Thoracic aorta (tissue), 2 donors: ENCODE results near the gene RALGPS2. TPM values are rescaled to one million over a fixed set of nuclear protein-coding genes. Genes with fewer than 3 reads are reported as not detected.

Experiments used
- ATAC-seq: fragments of 150-250 bp; one replicate; pipeline ENCODE4 v1.8.0; 2017; ENCODE audit warnings: low read depth; ENCODE audit not compliant: insufficient number of reproducible peaks, low FRiP score
- DNase-seq: peaks from one replicate; pipeline ENCODE4 v3.0.0-alpha.2; 2020; ENCODE audit warnings: low spot score
- H3K27ac ChIP-seq, 2 donors: fragments of 200-600 bp; sonication (generic); 1 replicate in 1 of 2; 2 replicates in 1 of 2; pipeline ENCODE4 v1.5.1; 2016; ENCODE audit warnings: mild to moderate bottlenecking in 2 of 2, moderate library complexity in 2 of 2
- H3K27me3 ChIP-seq: fragments of 200-600 bp; sonication (generic); replicated peaks from 2 replicates; pipeline ENCODE4 v1.6.0; 2016; ENCODE audit warnings: mild to moderate bottlenecking; ENCODE audit not compliant: insufficient read depth
- H3K36me3 ChIP-seq: fragments of 200-600 bp; sonication (generic); one replicate; pipeline ENCODE4 v1.5.1; 2016
- H3K4me1 ChIP-seq, 2 donors: fragments of 200-600 bp; sonication (generic); 1 replicate in 1 of 2; 2 replicates in 1 of 2; pipeline versions ENCODE4 v1.5.1 to v1.6.0; 2016; ENCODE audit warnings: low read depth in 2 of 2, mild to moderate bottlenecking in 1 of 2; ENCODE audit not compliant: control insufficient read depth in 1 of 2
- H3K4me3 ChIP-seq: fragments of 200-600 bp; sonication (generic); 2 replicates; pipeline ENCODE4 v1.5.1; 2016; ENCODE audit warnings: mild to moderate bottlenecking
- H3K9me3 ChIP-seq: fragments of 200-600 bp; sonication (generic); 2 replicates; pipeline ENCODE4 v1.5.1; 2016
- total RNA-seq, 2 donors: library from RNA; depleted of rRNA; stranded (reverse); fragments of >200 nt; gene quantifications; one replicate each; pipeline versions ENCODE4 v1.1.0 to v1.2.3, GENCODE V29; 2016
- TF ChIP-seq, protein P1 (sequence below): fragments of 200-600 bp; sonication (generic); IDR thresholded peaks from one replicate; pipeline ENCODE4 v1.5.1; 2019; ENCODE audit warnings: antibody characterized with exemption

RALGPS2 gene
- total RNA-seq, 2 donors from 2014 or later, result 4.9 to 9.5 TPM

DNA sequence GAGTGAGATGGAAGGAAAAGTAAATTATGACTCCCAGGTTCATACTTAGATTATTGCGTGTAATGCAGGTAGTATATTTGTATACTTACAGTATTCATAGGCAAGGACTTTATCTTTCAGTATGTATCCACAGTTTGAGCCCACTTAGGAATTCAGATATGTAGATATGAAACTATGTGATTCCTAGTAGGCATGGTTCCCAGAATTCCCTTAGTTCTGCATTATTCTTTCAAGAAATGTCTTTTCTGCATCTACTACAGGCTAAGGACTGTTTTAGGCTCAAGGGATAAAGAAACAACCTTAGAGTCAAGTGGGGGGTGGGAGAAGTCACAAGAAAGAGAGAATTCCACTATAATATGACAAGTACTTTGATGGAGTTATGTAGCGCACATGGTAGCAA lies 132.1 kb downstream of the RALGPS2 start:
- Histone ChIP-seq H3K36me3 (no peaks in the 10 kb centered on the region), H3K4me3 (no peak overlapping the region), H3K27ac (no peak overlapping the region), H3K4me1 (no peaks in the 10 kb centered on the region), H3K9me3 (no peaks in the 10 kb centered on the region), H3K27me3 (no peaks in the 10 kb centered on the region)
- TF ChIP-seq, protein P1, sequence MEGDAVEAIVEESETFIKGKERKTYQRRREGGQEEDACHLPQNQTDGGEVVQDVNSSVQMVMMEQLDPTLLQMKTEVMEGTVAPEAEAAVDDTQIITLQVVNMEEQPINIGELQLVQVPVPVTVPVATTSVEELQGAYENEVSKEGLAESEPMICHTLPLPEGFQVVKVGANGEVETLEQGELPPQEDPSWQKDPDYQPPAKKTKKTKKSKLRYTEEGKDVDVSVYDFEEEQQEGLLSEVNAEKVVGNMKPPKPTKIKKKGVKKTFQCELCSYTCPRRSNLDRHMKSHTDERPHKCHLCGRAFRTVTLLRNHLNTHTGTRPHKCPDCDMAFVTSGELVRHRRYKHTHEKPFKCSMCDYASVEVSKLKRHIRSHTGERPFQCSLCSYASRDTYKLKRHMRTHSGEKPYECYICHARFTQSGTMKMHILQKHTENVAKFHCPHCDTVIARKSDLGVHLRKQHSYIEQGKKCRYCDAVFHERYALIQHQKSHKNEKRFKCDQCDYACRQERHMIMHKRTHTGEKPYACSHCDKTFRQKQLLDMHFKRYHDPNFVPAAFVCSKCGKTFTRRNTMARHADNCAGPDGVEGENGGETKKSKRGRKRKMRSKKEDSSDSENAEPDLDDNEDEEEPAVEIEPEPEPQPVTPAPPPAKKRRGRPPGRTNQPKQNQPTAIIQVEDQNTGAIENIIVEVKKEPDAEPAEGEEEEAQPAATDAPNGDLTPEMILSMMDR, result no peak
- DNase-seq (no peak), ATAC-seq (no peak)

DNA sequence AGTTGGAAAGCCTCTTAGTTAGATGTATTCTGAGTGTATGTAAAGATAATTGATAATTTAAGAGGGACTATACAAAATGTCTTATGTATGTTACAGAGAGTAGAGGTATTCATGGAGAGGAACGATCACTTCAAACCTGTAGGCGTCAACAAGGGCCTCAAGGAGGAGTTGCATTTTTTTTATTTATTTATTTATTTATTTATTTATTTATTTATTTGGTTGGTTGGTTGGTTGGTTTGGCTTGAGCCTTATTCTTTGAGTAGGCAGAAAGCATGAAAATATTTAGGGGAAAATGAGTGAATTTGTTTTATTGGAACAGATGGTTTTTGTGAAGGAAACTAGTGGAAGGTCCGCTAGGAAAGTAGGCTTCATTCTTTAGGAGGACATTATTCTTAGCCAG lies 137.4 kb downstream of the RALGPS2 start:
- Histone ChIP-seq H3K4me1 (peaks cover 0 to 13% of the 10 kb centered on the region in 2 donors), H3K27me3 (no peaks in the 10 kb centered on the region), H3K36me3 (no peaks in the 10 kb centered on the region), H3K27ac (no peak overlapping the region), H3K4me3 (no peak overlapping the region), H3K9me3 (no peaks in the 10 kb centered on the region)
- TF ChIP-seq, protein P1, result no peak
- ATAC-seq (no peak), DNase-seq (no peak)

DNA sequence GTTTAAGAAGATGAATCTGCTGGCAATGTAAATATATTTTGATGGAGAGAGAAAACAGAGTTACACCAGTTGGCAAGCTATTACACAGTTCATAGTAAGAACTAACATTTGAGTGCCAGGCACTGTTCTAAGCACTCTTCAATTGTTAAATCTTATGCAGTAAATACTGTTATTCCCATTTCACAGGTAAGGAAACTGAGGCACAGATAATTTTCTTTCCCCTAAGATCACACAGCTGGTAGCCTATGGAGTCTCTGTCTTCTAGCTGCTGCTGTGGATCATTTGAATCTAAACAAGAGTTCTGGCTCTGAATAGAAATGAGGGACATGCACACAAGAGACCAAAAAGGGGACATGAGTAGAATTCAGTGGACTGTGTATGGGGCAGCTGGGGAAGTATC lies 137.8 kb downstream of the RALGPS2 start:
- DNase-seq (no peak), ATAC-seq (no peak)
- no peaks in the 10 kb centered on the region for H3K27me3 ChIP-seq
- no peak overlapping the region for H3K27ac ChIP-seq
- H3K4me3 ChIP-seq, result no peak overlapping the region
- H3K9me3 ChIP-seq, result no peaks in the 10 kb centered on the region
- peaks cover 0 to 13% of the 10 kb centered on the region in 2 donors for H3K4me1 ChIP-seq
- no peaks in the 10 kb centered on the region for H3K36me3 ChIP-seq
- TF ChIP-seq, protein P1, result no peak

DNA sequence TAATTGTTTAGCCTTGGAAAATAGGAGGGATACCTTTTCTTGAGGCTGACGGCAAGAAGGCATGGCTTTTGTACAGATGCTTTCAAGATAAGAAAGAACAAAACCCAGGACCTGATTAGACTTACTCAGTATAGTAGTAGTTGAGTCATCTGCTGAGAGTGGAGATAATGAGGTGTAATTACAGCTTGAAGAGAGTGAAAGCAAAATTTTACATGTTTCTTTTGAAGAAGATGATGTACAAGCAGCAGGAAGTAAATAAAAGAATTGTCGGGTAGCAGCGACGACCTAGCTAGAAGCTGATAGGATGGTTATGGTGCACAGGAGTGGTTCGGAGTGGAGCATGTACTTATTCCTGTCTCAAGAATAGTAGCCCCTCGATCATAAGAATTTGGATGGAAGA lies 139.3 kb downstream of the RALGPS2 start:
- no peaks in the 10 kb centered on the region for H3K9me3 ChIP-seq
- DNase-seq, result no peak
- TF ChIP-seq, protein P1, result no peak
- H3K27me3 ChIP-seq, result no peaks in the 10 kb centered on the region
- ATAC-seq, result no peak
- H3K4me1 ChIP-seq, result peaks cover 0 to 13% of the 10 kb centered on the region in 2 donors
- no peak overlapping the region for H3K27ac ChIP-seq
- H3K4me3 ChIP-seq, result no peak overlapping the region
- H3K36me3 ChIP-seq, result no peaks in the 10 kb centered on the region

DNA sequence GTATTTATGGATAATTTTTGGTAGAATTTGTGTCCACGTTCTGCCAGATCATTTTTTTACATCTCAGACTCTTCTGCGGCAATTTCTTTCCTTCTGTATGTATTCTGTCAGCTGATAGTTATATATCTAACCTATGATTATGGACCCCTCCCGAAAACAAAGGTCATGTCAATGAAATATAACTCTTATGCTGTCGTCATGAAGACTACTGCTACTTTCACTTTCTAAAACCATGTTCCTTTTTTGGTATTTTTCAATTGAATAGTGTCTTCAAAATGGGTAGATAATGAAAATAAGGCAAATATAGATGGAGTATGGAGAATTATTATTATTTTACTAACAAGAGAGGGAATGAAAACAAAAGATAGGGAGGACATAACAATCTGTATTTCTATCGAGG lies 142.6 kb downstream of the RALGPS2 start:
- ATAC-seq (no peak), DNase-seq (no peak)
- TF ChIP-seq, protein P1, result no peak
- H3K27ac ChIP-seq, result peak overlapping the region in 1 of 2 donors; percentile 18
- no peaks in the 10 kb centered on the region for H3K36me3 ChIP-seq
- peak overlapping the region; percentile 67 for H3K4me3 ChIP-seq
- H3K9me3 ChIP-seq, result no peaks in the 10 kb centered on the region
- H3K27me3 ChIP-seq, result no peaks in the 10 kb centered on the region
- peaks cover 6 to 29% of the 10 kb centered on the region in 2 donors for H3K4me1 ChIP-seq
